ENCODE measurements around the gene ANKRD7. TPM values are rescaled to one million over a fixed set of nuclear protein-coding genes. Genes with fewer than 3 reads are reported as not detected.

ANKRD7 gene
- total RNA-seq, 6 donors from 2014 or later, result not detected

DNA sequence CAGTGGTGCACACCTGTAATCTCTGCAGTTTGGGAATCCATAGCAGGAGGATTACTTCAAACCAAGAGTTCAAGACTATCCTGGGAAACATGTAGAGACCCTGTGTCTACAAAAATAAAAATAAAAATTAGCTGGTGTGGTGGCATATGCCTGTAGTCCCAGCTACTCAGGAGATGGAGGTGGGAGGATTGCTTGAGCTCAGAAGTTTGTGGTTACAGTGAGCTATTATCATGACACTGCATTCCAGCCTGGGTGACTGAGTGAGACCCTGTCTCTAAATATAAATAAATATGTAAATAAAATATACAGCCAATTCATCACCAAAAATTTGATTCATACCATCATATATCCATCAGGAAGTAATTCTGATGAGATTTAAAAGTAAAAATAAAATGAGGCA, 60.9 kb downstream of the ANKRD7 start:
- Histone ChIP-seq H3K27me3 (no peaks in the 10 kb centered on the region), H3K36me3 (no peaks in the 10 kb centered on the region), H3K4me1 (no peaks in the 10 kb centered on the region), H3K27ac (no peak overlapping the region), H3K4me3 (no peak overlapping the region), H3K9me3 (no peaks in the 10 kb centered on the region)
- DNase-seq (no peak), ATAC-seq (ENCODE audit: low FRiP score in 2 of 2) (no peak)
- TF ChIP-seq, protein P1, sequence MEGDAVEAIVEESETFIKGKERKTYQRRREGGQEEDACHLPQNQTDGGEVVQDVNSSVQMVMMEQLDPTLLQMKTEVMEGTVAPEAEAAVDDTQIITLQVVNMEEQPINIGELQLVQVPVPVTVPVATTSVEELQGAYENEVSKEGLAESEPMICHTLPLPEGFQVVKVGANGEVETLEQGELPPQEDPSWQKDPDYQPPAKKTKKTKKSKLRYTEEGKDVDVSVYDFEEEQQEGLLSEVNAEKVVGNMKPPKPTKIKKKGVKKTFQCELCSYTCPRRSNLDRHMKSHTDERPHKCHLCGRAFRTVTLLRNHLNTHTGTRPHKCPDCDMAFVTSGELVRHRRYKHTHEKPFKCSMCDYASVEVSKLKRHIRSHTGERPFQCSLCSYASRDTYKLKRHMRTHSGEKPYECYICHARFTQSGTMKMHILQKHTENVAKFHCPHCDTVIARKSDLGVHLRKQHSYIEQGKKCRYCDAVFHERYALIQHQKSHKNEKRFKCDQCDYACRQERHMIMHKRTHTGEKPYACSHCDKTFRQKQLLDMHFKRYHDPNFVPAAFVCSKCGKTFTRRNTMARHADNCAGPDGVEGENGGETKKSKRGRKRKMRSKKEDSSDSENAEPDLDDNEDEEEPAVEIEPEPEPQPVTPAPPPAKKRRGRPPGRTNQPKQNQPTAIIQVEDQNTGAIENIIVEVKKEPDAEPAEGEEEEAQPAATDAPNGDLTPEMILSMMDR (IDR thresholded peaks at IDR 0.05), result no peak
- no peak for TF ChIP-seq POLR2AphosphoS5 (IDR thresholded peaks at IDR 0.05)

GRCh38 chr7:118286131-118286530, 61.6 kb downstream of the ANKRD7 start:
- TF ChIP-seq POLR2AphosphoS5 (IDR thresholded peaks at IDR 0.05) (no peak), EP300 (IDR thresholded peaks at IDR 0.05) (no peak), POLR2A (IDR thresholded peaks at IDR 0.05) (no peak)
- TF ChIP-seq, protein P1 (IDR thresholded peaks at IDR 0.05), result no peak
- Histone ChIP-seq H3K27me3 (no peaks in the 10 kb centered on the region), H3K9me3 (peaks cover 0 to 5% (median 0%) of the 10 kb centered on the region in 4 donors), H3K4me3 (no peak overlapping the region), H3K4me1 (no peaks in the 10 kb centered on the region), H3K36me3 (no peaks in the 10 kb centered on the region), H3K27ac (no peak overlapping the region)
- ATAC-seq (ENCODE audit: low FRiP score in 2 of 2), result no peak
- WGBS, 2 donors, result 97% methylated on average over 2 of the region's 2 CpGs; no CpG with 5 or more reads in 1 of the 2 donors
- DNase-seq, result no peak

GRCh38 chr7:118288098-118288497, 63.6 kb downstream of the ANKRD7 start:
- H3K4me3 ChIP-seq, result no peak overlapping the region
- no peak overlapping the region for H3K27ac ChIP-seq
- no peaks in the 10 kb centered on the region for H3K4me1 ChIP-seq
- ATAC-seq (ENCODE audit: low FRiP score in 2 of 2), result no peak
- peaks cover 0 to 5% (median 0%) of the 10 kb centered on the region in 4 donors for H3K9me3 ChIP-seq
- H3K27me3 ChIP-seq, result no peaks in the 10 kb centered on the region
- no peaks in the 10 kb centered on the region for H3K36me3 ChIP-seq
- no peak for DNase-seq
- TF ChIP-seq POLR2A (IDR thresholded peaks at IDR 0.05) (no peak), EP300 (IDR thresholded peaks at IDR 0.05) (no peak), POLR2AphosphoS5 (IDR thresholded peaks at IDR 0.05) (no peak)
- TF ChIP-seq, protein P1 (IDR thresholded peaks at IDR 0.05), result no peak

DNA sequence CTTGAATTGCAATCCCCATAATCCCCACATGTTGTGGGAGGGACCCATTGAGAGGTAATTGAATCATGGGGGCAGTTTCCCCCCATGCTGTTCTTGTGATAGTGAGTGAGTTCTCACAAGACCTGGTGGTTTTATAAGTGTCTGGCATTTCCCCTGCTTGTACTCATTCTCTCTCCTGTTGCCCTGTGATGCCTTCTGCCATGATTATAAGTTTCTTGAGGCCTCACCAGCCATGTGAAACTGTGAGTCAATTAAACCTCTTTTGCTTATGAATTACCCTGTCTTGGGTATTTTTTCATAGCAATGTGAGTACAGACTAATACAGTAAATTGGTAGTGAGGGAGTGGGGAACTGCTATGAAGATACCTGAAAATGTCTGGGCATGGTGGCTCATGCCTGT, 65.0 kb downstream of the ANKRD7 start:
- no peak for DNase-seq
- Histone ChIP-seq H3K27me3 (no peaks in the 10 kb centered on the region), H3K4me1 (no peaks in the 10 kb centered on the region), H3K9me3 (peaks cover 0 to 5% (median 0%) of the 10 kb centered on the region in 4 donors), H3K27ac (no peak overlapping the region), H3K4me3 (no peak overlapping the region), H3K36me3 (no peaks in the 10 kb centered on the region)
- TF ChIP-seq EP300 (IDR thresholded peaks at IDR 0.05), result no peak
- no peak for TF ChIP-seq POLR2AphosphoS5 (IDR thresholded peaks at IDR 0.05)
- TF ChIP-seq POLR2A (IDR thresholded peaks at IDR 0.05), result no peak
- TF ChIP-seq, protein P1 (IDR thresholded peaks at IDR 0.05), result no peak
- no peak for ATAC-seq (ENCODE audit: low FRiP score in 2 of 2)

Other genes with a start within 250 kb of the ANKRD7 start
- 10 to 100 TPM; 17.1 to 32.1 (median 22.9) TPM for gene LSM8, start 40.5 kb upstream of the ANKRD7 start, total RNA-seq

Measured in upper lobe of left lung (tissue), 6 donors.